Keratinocyte (primary cell): ENCODE measurements around the gene GNB1. TPM values are rescaled to one million over a fixed set of nuclear protein-coding genes. Genes with fewer than 3 reads are reported as not detected.

Experiments
- DNase-seq: peaks from one replicate; pipeline ENCODE4 v3.0.0-alpha.2; 2011; ENCODE audit warnings: low read depth, missing footprints, low spot score
- FAIRE-seq: peaks from 2 replicates; lab custom pipeline; 2011; peaks lifted over from hg19 to GRCh38; lab: Jason Lieb, UNC
- H2AFZ ChIP-seq: 2 replicates; pipeline ENCODE4 v1.6.0; 2012; ENCODE audit warnings: low read length, control low read depth, inconsistent platforms; ENCODE audit not compliant: control insufficient read depth
- H3K27ac ChIP-seq: 2 replicates; pipeline ENCODE4 v1.5.1; 2011; ENCODE audit warnings: low read length; ENCODE audit not compliant: control insufficient read depth, insufficient read depth
- H3K27me3 ChIP-seq: 3 replicates; pipeline ENCODE4 v1.6.0; 2011; ENCODE audit warnings: low read length; ENCODE audit not compliant: control insufficient read depth, insufficient read depth; ENCODE audit errors: extremely low read depth
- H3K36me3 ChIP-seq, 2 experiments: 2 replicates in 1 of 2; 3 replicates in 1 of 2; pipeline ENCODE4 v1.5.1; 2011; ENCODE audit warnings: low read length in 2 of 2, mild to moderate bottlenecking in 1 of 2; ENCODE audit not compliant: control insufficient read depth in 2 of 2, insufficient read depth in 2 of 2; ENCODE audit errors: extremely low read depth in 1 of 2
- H3K4me1 ChIP-seq: 3 replicates; pipeline ENCODE4 v1.5.1; 2011; ENCODE audit warnings: low read length; ENCODE audit not compliant: control insufficient read depth, insufficient read depth; ENCODE audit errors: extremely low read depth
- H3K4me2 ChIP-seq: 3 replicates; pipeline ENCODE4 v1.6.0; 2011; ENCODE audit warnings: low read depth, low read length; ENCODE audit not compliant: control insufficient read depth, insufficient read depth; ENCODE audit errors: extremely low read depth
- H3K4me3 ChIP-seq, 3 experiments: fragments of 200-600 bp in 1 of 3; sonication (generic) in 1 of 3; 2 replicates in 2 of 3; 3 replicates in 1 of 3; pipeline ENCODE4 v1.5.1; 2011 to 2016; ENCODE audit warnings: low read length in 3 of 3, mild to moderate bottlenecking in 3 of 3, control low read depth in 2 of 3, inconsistent platforms in 1 of 3, low read depth in 1 of 3, mixed read lengths in 1 of 3, mixed run types in 1 of 3, moderate library complexity in 1 of 3; ENCODE audit not compliant: control insufficient read depth in 2 of 3, insufficient read depth in 2 of 3; ENCODE audit errors: extremely low read depth in 1 of 3
- H3K79me2 ChIP-seq: 2 replicates; pipeline ENCODE4 v1.6.0; 2012; ENCODE audit warnings: low read length; ENCODE audit not compliant: control insufficient read depth, insufficient read depth
- H3K9ac ChIP-seq: 3 replicates; pipeline ENCODE4 v1.6.0; 2011; ENCODE audit warnings: low read length; ENCODE audit not compliant: control insufficient read depth, insufficient read depth; ENCODE audit errors: extremely low read depth
- H3K9me1 ChIP-seq: 3 replicates; pipeline ENCODE4 v1.6.0; 2011; ENCODE audit warnings: low read length; ENCODE audit not compliant: control insufficient read depth, insufficient read depth; ENCODE audit errors: extremely low read depth
- H3K9me3 ChIP-seq: 2 replicates; pipeline ENCODE4 v1.5.1; 2012; ENCODE audit warnings: low read depth, low read length; ENCODE audit not compliant: control insufficient read depth
- H4K20me1 ChIP-seq: 3 replicates; pipeline ENCODE4 v1.6.0; 2011; ENCODE audit warnings: low read length; ENCODE audit not compliant: control insufficient read depth, insufficient read depth; ENCODE audit errors: extremely low read depth
- EZH2 ChIP-seq: IDR thresholded peaks from one replicate; pipeline ENCODE4 v1.6.1; 2012; ENCODE audit warnings: inconsistent platforms, mild to moderate bottlenecking, low read length, moderate library complexity
- dilution Hi-C: fragments of 300-500 bp; cut with MboI; formaldehyde crosslinking; loops from one replicate; pipeline ENCODE4 v1.7.0; 2020; ENCODE audit warnings: low sequenced_read_pairs; ENCODE audit not compliant: extremely low pct_ligation_motif_present
- polyA plus RNA-seq, 5 experiments: library from polyadenylated mRNA; depleted of rRNA in 3 of 5; stranded (reverse) in 3 of 5; stranded (forward) in 1 of 5; unstranded in 1 of 5; fragments of >200 nt; gene quantifications; 1 replicate in 1 of 5; 2 replicates in 3 of 5; 3 replicates in 1 of 5; pipeline versions ENCODE4 v1.2.1 to v1.2.3, GENCODE V29; 2011 to 2012; ENCODE audit warnings: missing spikeins in 2 of 5, low read depth in 1 of 5, low replicate concordance in 1 of 5
- TF ChIP-seq, protein P1 (sequence below), 3 experiments: IDR thresholded peaks in 1 of 3; conservative IDR thresholded peaks in 1 of 3; optimal IDR thresholded peaks in 1 of 3; 2 replicates in 2 of 3; 3 replicates in 1 of 3; pipeline versions ENCODE3 to v1.5.1; 2011; ENCODE audit warnings: low read length in 3 of 3, mild to moderate bottlenecking in 3 of 3, moderate library complexity in 2 of 3, control low read depth in 1 of 3, inconsistent platforms in 1 of 3; ENCODE audit not compliant: insufficient read depth in 2 of 3; ENCODE audit errors: extremely low read depth in 1 of 3

Gene GNB1
- polyA plus RNA-seq, 1 donor (not counting 4 experiments of a cell fraction or from before 2014, with no cell fraction given), result 364 TPM

DNA sequence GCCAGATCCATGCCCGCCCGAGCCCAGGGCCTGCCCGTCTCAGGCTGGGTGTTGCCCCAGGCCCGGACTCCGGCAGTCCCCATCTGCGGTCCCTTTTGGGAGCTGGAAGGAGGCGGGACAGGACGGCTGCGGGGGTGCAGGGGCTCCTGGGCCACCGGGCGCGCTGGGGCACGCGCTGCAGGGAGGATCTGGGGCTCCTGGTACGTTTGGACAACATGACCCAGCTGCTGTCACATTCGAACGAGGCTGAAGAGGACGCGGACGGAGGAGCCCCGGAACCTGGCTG lies 17.6 kb upstream of the GNB1 start:
- H3K9me1 ChIP-seq, result no peaks in the 10 kb centered on the region
- peak overlapping the region; percentile 83 for H2AFZ ChIP-seq
- peak overlapping the region; percentile 85 for H3K27ac ChIP-seq
- no peaks in the 10 kb centered on the region for H3K36me3 ChIP-seq
- H3K9ac ChIP-seq, result peak overlapping the region; percentile 87
- DNase-seq, result no peak
- peak overlapping the region; percentile 38 to 68 (median 59) for H3K4me3 ChIP-seq
- FAIRE-seq, result no peak
- H3K4me1 ChIP-seq, result peaks cover 19% of the 10 kb centered on the region
- H3K9me3 ChIP-seq, result no peaks in the 10 kb centered on the region
- H4K20me1 ChIP-seq, result no peaks in the 10 kb centered on the region
- no peaks in the 10 kb centered on the region for H3K79me2 ChIP-seq
- H3K27me3 ChIP-seq, result no peaks in the 10 kb centered on the region
- TF ChIP-seq, protein P1, sequence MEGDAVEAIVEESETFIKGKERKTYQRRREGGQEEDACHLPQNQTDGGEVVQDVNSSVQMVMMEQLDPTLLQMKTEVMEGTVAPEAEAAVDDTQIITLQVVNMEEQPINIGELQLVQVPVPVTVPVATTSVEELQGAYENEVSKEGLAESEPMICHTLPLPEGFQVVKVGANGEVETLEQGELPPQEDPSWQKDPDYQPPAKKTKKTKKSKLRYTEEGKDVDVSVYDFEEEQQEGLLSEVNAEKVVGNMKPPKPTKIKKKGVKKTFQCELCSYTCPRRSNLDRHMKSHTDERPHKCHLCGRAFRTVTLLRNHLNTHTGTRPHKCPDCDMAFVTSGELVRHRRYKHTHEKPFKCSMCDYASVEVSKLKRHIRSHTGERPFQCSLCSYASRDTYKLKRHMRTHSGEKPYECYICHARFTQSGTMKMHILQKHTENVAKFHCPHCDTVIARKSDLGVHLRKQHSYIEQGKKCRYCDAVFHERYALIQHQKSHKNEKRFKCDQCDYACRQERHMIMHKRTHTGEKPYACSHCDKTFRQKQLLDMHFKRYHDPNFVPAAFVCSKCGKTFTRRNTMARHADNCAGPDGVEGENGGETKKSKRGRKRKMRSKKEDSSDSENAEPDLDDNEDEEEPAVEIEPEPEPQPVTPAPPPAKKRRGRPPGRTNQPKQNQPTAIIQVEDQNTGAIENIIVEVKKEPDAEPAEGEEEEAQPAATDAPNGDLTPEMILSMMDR (optimal IDR thresholded peaks at IDR 0.05 in 1 of 3, IDR thresholded peaks at IDR 0.05 in 1 of 3, conservative IDR thresholded peaks at IDR 0.05 in 1 of 3; ENCODE audit: extremely low read depth in 1 of 3, insufficient read depth in 2 of 3, low read length in 3 of 3), result no peak
- peak overlapping the region; percentile 84 for H3K4me2 ChIP-seq
- dilution Hi-C loops, result no loop called here

DNA sequence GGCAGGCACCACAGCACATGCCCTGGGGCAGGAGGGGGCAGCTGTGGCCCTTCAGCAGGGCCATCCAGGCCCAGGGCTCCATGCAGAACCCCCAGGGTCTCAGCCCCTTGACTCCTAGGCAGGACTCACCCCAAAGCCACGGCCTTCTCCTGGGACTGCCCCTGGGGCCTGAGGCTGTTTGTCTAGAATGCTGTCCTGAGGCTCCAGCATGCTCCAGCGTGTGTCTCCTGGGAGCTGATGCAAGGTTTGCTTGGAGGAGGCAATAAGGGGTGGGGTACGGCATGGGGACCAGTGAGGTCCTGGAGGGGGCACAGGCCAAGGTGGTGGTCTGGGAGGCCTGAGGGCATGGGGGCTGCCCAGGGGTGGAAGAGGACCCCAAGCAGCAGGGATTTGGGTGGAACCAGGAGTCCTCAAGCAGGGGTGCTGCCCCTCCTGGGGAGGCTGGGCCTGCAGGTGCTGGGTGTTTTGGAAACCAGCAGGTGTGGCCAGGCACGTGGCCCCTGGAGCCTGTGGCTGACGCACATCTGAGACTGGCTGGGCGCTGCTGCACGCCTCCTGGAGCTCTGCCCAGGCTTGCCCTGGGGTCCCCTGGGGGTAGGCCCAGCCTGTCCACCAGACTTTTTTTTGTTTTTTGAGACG lies 16.3 kb upstream of the GNB1 start:
- H3K9ac ChIP-seq, result peak overlapping the region; percentile 54
- H3K9me3 ChIP-seq, result no peaks in the 10 kb centered on the region
- H3K27me3 ChIP-seq, result no peaks in the 10 kb centered on the region
- dilution Hi-C loops, result no loop called here
- no peak overlapping the region for H3K4me3 ChIP-seq
- H3K79me2 ChIP-seq, result no peaks in the 10 kb centered on the region
- DNase-seq (no peak), FAIRE-seq (peak; percentile 74)
- no peak for TF ChIP-seq EZH2
- TF ChIP-seq, protein P1 (optimal IDR thresholded peaks at IDR 0.05 in 1 of 3, IDR thresholded peaks at IDR 0.05 in 1 of 3, conservative IDR thresholded peaks at IDR 0.05 in 1 of 3; ENCODE audit: extremely low read depth in 1 of 3, insufficient read depth in 2 of 3, low read length in 3 of 3), result peak in 1 of 3 experiments; percentile 8
- peak overlapping the region; percentile 85 for H3K27ac ChIP-seq
- H3K36me3 ChIP-seq, result no peaks in the 10 kb centered on the region
- H3K4me1 ChIP-seq, result peaks cover 19% of the 10 kb centered on the region
- H4K20me1 ChIP-seq, result no peaks in the 10 kb centered on the region
- no peaks in the 10 kb centered on the region for H3K9me1 ChIP-seq
- no peak overlapping the region for H2AFZ ChIP-seq
- H3K4me2 ChIP-seq, result peak overlapping the region; percentile 22
